Erythroblast (primary cell): ENCODE data around the gene HNRNPR.

Experiments used
- GATA1 ChIP-seq: IDR thresholded peaks from 2 replicates; pipeline ENCODE4 v1.6.1; 2011; ENCODE audit warnings: low read depth, mild to moderate bottlenecking, control low read depth, low read length, moderate library complexity
- POLR2A ChIP-seq: IDR thresholded peaks from 2 replicates; pipeline ENCODE4 v1.6.1; 2011; ENCODE audit warnings: mild to moderate bottlenecking, low read length

GRCh38 chr1:23343221-23344110 lies 618 bp downstream of the HNRNPR start:
- TF ChIP-seq POLR2A (no peak), GATA1 (no peak)
